Spleen (tissue), 13 donors: ENCODE measurements around the gene TRPM1. TPM values are rescaled to one million over a fixed set of nuclear protein-coding genes. Genes with fewer than 3 reads are reported as not detected.
A peak's percentile ranks its signal among the peaks of the same experiment; 100 is the strongest.

ENCODE experiments used
- DNase-seq: peaks from one replicate; pipeline ENCODE4 v3.0.0-alpha.2; 2020
- H3K27ac ChIP-seq, 8 donors: fragments of 200-600 bp; sonication (generic) in 7 of 8; 1 replicate in 4 of 8; 2 replicates in 4 of 8; pipeline versions ENCODE4 v1.5.0 to v1.8.0; 2016 to 2021; ENCODE audit warnings: inconsistent platforms in 4 of 8, mild to moderate bottlenecking in 4 of 8, moderate library complexity in 1 of 8
- H3K27me3 ChIP-seq, 7 donors: fragments of 200-600 bp; sonication (generic) in 6 of 7; replicated peaks in 1 of 7; 1 replicate in 4 of 7; 2 replicates in 3 of 7; pipeline versions ENCODE4 v1.5.0 to v1.8.0; 2016 to 2021; ENCODE audit warnings: inconsistent platforms in 3 of 7, mild to moderate bottlenecking in 1 of 7
- H3K36me3 ChIP-seq, 6 donors: fragments of 200-600 bp; sonication (generic) in 5 of 6; 1 replicate in 4 of 6; 2 replicates in 2 of 6; pipeline versions ENCODE4 v1.5.0 to v1.8.0; 2016 to 2021; ENCODE audit warnings: inconsistent platforms in 2 of 6
- H3K4me1 ChIP-seq, 6 donors: fragments of 200-600 bp; sonication (generic) in 5 of 6; 1 replicate in 3 of 6; 2 replicates in 3 of 6; pipeline versions ENCODE4 v1.5.0 to v1.8.0; 2016 to 2021; ENCODE audit warnings: inconsistent platforms in 3 of 6
- H3K4me3 ChIP-seq, 8 donors: fragments of 200-600 bp; sonication (generic) in 7 of 8; 1 replicate in 4 of 8; 2 replicates in 4 of 8; pipeline versions ENCODE4 v1.5.0 to v1.8.0; 2016 to 2021; ENCODE audit warnings: inconsistent platforms in 4 of 8, mild to moderate bottlenecking in 4 of 8, moderate library complexity in 2 of 8
- H3K9me3 ChIP-seq, 8 donors: fragments of 200-600 bp; sonication (generic) in 7 of 8; 1 replicate in 4 of 8; 2 replicates in 4 of 8; pipeline versions ENCODE4 v1.5.0 to v1.8.0; 2016 to 2021; ENCODE audit warnings: inconsistent platforms in 4 of 8
- CTCF ChIP-seq, 11 experiments: fragments of 200-600 bp in 7 of 11; fragments of 450-650 bp in 4 of 11; sonication (generic) in 4 of 11; IDR thresholded peaks in 8 of 11; conservative IDR thresholded peaks in 3 of 11; 1 replicate in 7 of 11; 2 replicates in 4 of 11; pipeline versions ENCODE4 v1.4.0 to v1.8.0; 2016 to 2021; ENCODE audit warnings: antibody characterized with exemption in 11 of 11, inconsistent platforms in 4 of 11, mild to moderate bottlenecking in 1 of 11
- POLR2A ChIP-seq, 3 donors: fragments of 450-650 bp; IDR thresholded peaks; one replicate each; pipeline ENCODE4 v1.5.1; 2017; ENCODE audit warnings: antibody characterized with exemption in 3 of 3, mild to moderate bottlenecking in 1 of 3
- POLR2AphosphoS5 ChIP-seq, 3 donors: sonication (generic); formaldehyde crosslinking; IDR thresholded peaks; one replicate each; pipeline ENCODE4 v1.5.1; 2017; ENCODE audit warnings: antibody characterized with exemption in 3 of 3
- WGBS, 5 donors: extraction: QIAGEN DNeasy Blood & Tissue Kit in 3 of 5; methylation state at CpG; one replicate each; pipeline versions ENCODE4 v1.1.5 to v1.1.7; 2013 to 2018; 5-methylcytosine and 5-hydroxymethylcytosine counted together
- intact Hi-C: fragments of 100-400 bp; cut with DNase I; formaldehyde crosslinking; loops from one replicate; pipeline ENCODE4 v1.15.0; 2023; ENCODE audit warnings: low total_unique reads
- long read RNA-seq, 2 donors: transcript quantifications; one replicate each; lab custom pipeline, GENCODE V29; 2026
- polyA plus RNA-seq, 3 donors: library from polyadenylated mRNA; stranded (reverse); fragments of 200-250 nt; gene quantifications; one replicate each; pipeline ENCODE4 v1.2.1, GENCODE V29; 2013
- total RNA-seq, 7 donors: library from RNA; depleted of rRNA in 3 of 7; stranded (reverse); fragments of >200 nt in 3 of 7; fragmentation: NEBNext Ultra II Directional in 4 of 7; extraction: Animal tissue kit (Norgen Biotek cat#: 25700) in 4 of 7; gene quantifications; one replicate each; pipeline versions ENCODE4 v1.1.0 to v1.2.1, GENCODE V29; 2016 to 2021
- donor health status: healthy with polysubstance abuse.
- donor health status: DM: no; HTN: no; CAD: no; lungs with moderate emphysema.
- donor health status: DM: no; HTN: no; CAD: no.
- donor health status: Bipolar disorder and iron deficiency.
- donor health status: healthy.
- donor health status: DM: no; HTN: no; CAD: no.
- donor health status: DM: yes; HTN: yes; CAD: no.

Gene TRPM1
- total RNA-seq (not detected), polyA plus RNA-seq (under 1 TPM in 2 of 3 donors, not detected in 1; 0.06 to 0.42 TPM)
- long read RNA-seq, donor 1, result 0 reads
- long read RNA-seq, donor 2, result 0 reads

GRCh38 chr15:31101262-31102038 is at the start of gene TRPM1:
Gene TRPM1, minus strand, starts transcription at chr15:31101725. Its CDS starts 20,370 bp downstream, at chr15:31081355.
- DNase-seq, result no peak
- 86 to 97% (median 91%) methylated on average over 4 to 5 of the region's 5 CpGs for WGBS, 5 donors
- intact Hi-C loops, result no loop called here
- H3K9me3 ChIP-seq, result no peaks in the 10 kb centered on the region
- peaks cover 0 to 14% (median 10%) of the 10 kb centered on the region in 6 donors for H3K4me1 ChIP-seq
- H3K36me3 ChIP-seq, result no peaks in the 10 kb centered on the region
- H3K27me3 ChIP-seq, result no peaks in the 10 kb centered on the region
- no peak within 1 kb of the TSS for H3K27ac ChIP-seq
- TF ChIP-seq POLR2A (IDR thresholded peaks at IDR 0.05) (no peak), CTCF (IDR thresholded peaks at IDR 0.05 in 8 of 11, conservative IDR thresholded peaks at IDR 0.05 in 3 of 11) (no peak)
- no peak within 1 kb of the TSS for H3K4me3 ChIP-seq

GRCh38 chr15:31150732-31151231 is 49.3 kb upstream of the TRPM1 start:
- WGBS, 5 donors, result 77 to 89% (median 84%) methylated on average over 9 of the region's 9 CpGs
- Histone ChIP-seq H3K27me3 (no peaks in the 10 kb centered on the region), H3K9me3 (no peaks in the 10 kb centered on the region), H3K27ac (no peak overlapping the region), H3K4me1 (no peaks in the 10 kb centered on the region), H3K36me3 (no peaks in the 10 kb centered on the region), H3K4me3 (no peak overlapping the region)
- peak; percentile 25 for DNase-seq
- intact Hi-C loops, result no loop called here
- TF ChIP-seq CTCF (IDR thresholded peaks at IDR 0.05 in 8 of 11, conservative IDR thresholded peaks at IDR 0.05 in 3 of 11) (no peak), POLR2AphosphoS5 (IDR thresholded peaks at IDR 0.05) (no peak), POLR2A (IDR thresholded peaks at IDR 0.05) (no peak)

- Histone ChIP-seq H3K36me3 (no peaks in the 10 kb centered on the region), H3K4me1 (no peaks in the 10 kb centered on the region), H3K4me3 (no peak overlapping the region), H3K27me3 (no peaks in the 10 kb centered on the region), H3K27ac (no peak overlapping the region), H3K9me3 (no peaks in the 10 kb centered on the region)
- DNase-seq, result peak; percentile 9
- TF ChIP-seq POLR2AphosphoS5 (IDR thresholded peaks at IDR 0.05), result no peak
- no peak for TF ChIP-seq CTCF (IDR thresholded peaks at IDR 0.05 in 8 of 11, conservative IDR thresholded peaks at IDR 0.05 in 3 of 11)
- no peak for TF ChIP-seq POLR2A (IDR thresholded peaks at IDR 0.05)
- 85 to 96% (median 93%) methylated on average over 4 of the region's 4 CpGs for WGBS, 5 donors
- intact Hi-C loops, result no loop called here
Observed at GRCh38 chr15:31149987-31150386, 48.5 kb upstream of the TRPM1 start.

- no peak overlapping the region for H3K4me3 ChIP-seq
- H3K36me3 ChIP-seq, result no peaks in the 10 kb centered on the region
- H3K9me3 ChIP-seq, result no peaks in the 10 kb centered on the region
- no peak overlapping the region for H3K27ac ChIP-seq
- no peaks in the 10 kb centered on the region for H3K4me1 ChIP-seq
- WGBS, 5 donors, result 40 to 57% (median 56%) methylated on average over 6 of the region's 6 CpGs
- TF ChIP-seq POLR2A (IDR thresholded peaks at IDR 0.05) (no peak), CTCF (IDR thresholded peaks at IDR 0.05 in 8 of 11, conservative IDR thresholded peaks at IDR 0.05 in 3 of 11) (no peak), POLR2AphosphoS5 (IDR thresholded peaks at IDR 0.05) (no peak)
- no peaks in the 10 kb centered on the region for H3K27me3 ChIP-seq
- intact Hi-C loops, result no loop called here
- peak; percentile 11 for DNase-seq
Observed at GRCh38 chr15:31149088-31149505, 47.6 kb upstream of the TRPM1 start.
